Astrocyte (in vitro differentiated cells and primary cell): ENCODE data around the gene GRAPL.
"Not testable (repeated sequence)": the region's sequence is repeated elsewhere in the genome, so short reads cannot be mapped to it uniquely, and the experiment has no call there.

Experiments
- EZH2 ChIP-seq: IDR thresholded peaks from 2 replicates; pipeline ENCODE4 v1.6.1; 2012; ENCODE audit warnings: mild to moderate bottlenecking, low read length, inconsistent platforms; ENCODE audit not compliant: insufficient read depth
- TF ChIP-seq, protein P1 (sequence below): IDR thresholded peaks from 2 replicates; pipeline ENCODE4 v1.5.1; 2011; ENCODE audit warnings: low read depth, mild to moderate bottlenecking, inconsistent platforms, low read length, moderate library complexity; ENCODE audit not compliant: insufficient read depth

DNA sequence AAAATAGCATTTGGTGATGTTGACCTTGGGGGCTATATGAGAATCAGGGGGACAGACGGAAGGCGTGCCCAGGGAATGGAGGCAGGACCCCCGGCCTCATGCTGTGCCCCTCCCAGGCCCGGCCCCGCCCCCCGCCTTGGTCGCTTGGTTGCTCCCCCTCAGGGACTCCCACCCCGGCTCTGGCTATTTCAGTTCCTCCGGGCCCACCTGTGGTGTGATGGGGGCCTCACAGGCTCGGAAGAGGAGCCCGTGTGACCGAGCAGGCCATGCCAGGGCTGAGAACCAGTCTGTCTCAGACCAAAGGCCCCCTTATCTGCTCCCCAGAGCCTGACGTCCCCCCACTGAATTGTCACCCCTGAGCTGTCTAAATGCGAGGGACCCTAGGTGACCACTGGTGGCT is 4.4 kb downstream of the GRAPL start:
- TF ChIP-seq, protein P1, sequence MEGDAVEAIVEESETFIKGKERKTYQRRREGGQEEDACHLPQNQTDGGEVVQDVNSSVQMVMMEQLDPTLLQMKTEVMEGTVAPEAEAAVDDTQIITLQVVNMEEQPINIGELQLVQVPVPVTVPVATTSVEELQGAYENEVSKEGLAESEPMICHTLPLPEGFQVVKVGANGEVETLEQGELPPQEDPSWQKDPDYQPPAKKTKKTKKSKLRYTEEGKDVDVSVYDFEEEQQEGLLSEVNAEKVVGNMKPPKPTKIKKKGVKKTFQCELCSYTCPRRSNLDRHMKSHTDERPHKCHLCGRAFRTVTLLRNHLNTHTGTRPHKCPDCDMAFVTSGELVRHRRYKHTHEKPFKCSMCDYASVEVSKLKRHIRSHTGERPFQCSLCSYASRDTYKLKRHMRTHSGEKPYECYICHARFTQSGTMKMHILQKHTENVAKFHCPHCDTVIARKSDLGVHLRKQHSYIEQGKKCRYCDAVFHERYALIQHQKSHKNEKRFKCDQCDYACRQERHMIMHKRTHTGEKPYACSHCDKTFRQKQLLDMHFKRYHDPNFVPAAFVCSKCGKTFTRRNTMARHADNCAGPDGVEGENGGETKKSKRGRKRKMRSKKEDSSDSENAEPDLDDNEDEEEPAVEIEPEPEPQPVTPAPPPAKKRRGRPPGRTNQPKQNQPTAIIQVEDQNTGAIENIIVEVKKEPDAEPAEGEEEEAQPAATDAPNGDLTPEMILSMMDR: not testable (repeated sequence)
- not testable (repeated sequence) for TF ChIP-seq EZH2
